Measurements from ENCODE around the gene ZNF12.
A peak's percentile ranks its signal among the peaks of the same experiment; 100 is the strongest.
"Not testable (repeated sequence)": the region's sequence is repeated elsewhere in the genome, so short reads cannot be mapped to it uniquely, and the experiment has no call there.

Gene ZNF12

DNA sequence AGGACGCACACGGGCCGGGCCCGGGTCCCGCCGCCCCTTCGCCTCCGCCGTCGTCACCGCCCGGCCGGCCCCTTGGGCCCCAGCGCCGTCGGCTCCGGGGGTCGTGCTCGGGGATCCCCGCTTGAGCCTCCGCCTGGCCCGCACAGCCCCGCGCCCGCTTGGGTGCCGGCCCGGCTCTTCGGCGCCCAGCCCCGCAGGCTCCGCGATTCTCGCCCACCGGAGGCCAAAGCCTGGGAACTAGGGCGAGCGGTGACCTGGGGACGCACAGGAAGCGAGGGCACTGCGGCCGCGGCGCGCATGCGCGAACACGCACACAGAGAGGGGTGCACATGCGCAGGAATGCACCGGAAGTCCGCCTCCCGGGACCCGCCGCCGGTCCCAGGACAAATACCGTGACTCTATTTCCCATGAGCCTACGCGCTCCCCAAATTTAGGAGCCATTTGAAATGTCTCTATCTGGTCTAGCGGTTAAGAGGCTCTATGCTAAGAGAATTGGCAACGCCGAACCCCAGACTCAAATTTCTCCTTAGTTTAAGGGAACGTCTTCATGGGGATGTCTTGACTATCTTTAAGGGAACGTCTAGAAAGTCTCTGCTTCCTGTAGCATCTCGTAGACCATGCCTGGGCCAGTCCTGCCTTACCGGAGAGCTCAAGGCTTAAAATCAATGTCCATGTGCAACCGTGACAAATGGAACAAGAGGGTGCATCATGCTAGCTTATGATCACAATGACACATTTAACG is at the start of gene ZNF12:
ZNF12 (minus strand) TSS at position 282 of the 742 bp plus-strand sequence. CDS start 1,774 bp downstream, outside the sequence.
- DNase-seq, result peak; percentile 39

DNA sequence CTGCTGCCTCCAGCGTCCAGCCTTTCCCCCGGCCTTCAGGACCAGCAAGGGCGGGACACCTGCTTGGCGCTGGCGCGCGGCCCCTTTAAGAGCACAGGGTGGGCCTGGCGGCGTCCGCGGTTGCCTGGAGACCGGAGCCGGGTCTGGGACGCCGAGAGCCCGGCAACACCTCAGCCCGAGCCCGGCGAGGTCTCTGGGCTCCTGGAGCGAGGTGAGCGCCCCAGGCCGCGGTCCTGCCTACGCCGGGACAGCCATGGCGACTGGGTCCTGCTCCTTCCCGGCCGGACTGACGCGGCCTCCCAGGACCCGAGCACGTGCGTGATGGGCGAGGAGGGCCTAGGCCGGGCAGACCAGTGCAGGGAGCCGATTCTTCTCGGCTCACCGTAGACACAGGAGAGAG is 47.2 kb upstream of the ZNF12 start, which contains the start of gene RSPH10B2:
RSPH10B2 (plus strand) TSS at position 140 of the 400 bp plus-strand sequence. CDS start 3,575 bp downstream, outside the sequence.
- DNase-seq, result not testable (repeated sequence)

DNA sequence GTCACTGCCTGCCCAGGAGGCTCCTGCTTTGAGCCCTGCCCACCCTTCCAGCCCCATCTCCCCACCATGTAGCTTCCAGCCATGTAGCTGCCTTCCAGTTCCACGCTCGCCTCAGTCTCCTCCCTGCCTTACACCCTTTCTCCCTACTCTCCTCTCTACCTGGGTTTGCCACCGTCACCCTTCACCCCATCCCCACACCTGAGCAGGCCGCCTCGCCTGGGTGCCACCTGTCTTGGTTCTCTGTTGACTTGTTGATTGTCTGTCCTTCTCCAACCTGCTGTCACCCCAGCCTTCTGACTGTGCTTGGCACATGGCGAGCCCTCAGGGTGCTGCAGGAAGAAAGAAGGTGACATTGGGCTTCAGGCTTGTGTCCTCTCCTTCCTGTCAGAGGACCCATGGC is 43.4 kb upstream of the ZNF12 start:
- DNase-seq, result not testable (repeated sequence)

DNA sequence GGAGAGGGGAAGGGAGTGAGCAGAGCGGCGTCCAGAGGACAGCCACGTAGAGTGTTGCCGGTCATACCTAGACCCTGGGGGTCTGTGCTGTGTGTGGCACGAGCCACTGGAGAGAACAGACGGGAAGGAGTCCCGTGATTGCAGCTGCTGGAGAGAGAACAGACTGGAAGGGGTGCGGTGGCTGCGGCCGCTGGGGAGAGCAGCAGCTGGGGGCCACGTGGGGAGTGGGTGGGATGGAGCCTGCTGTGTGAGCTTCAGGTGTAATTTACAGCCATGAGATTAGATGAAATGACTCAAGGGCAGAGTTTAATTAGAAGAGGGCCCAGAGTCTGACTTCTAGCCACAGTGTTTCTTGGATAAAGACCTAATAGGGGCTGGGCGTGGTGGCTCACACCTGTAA is 42.6 kb upstream of the ZNF12 start:
- DNase-seq, result not testable (repeated sequence)

DNA sequence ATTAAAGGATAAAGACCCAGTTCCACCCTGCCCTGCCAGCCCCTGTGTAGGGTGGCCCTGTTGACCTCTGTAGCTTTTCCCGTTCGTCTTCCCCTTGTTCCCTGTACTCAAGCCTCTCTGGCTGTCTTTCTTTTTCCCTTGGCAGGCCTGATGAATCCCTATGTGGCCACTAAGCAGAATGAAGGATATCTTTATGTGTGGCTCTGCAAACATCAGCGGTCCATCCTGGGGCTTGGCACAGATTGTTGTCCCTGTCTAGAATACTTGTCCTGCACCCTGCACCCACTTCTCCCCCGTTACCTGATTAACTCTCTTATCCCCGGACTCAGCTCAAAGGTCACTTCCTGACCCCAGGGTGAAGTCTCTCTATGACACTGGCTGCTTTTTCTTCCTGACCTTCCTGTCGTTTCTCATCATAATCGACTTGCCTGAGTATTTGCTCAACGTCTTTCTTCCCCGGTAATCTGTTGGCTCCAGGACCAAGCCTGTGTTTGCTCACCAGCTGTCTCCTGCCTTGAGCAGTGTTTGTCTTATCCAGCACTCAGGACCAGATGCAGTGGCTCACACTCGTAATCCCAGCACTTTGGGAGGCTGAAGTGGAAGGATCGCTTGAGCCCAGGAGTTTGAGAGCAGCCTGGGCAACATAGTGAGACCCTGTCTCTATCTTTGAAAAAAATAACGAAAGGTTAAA is 37.8 kb upstream of the ZNF12 start:
- DNase-seq, result not testable (repeated sequence)

DNA sequence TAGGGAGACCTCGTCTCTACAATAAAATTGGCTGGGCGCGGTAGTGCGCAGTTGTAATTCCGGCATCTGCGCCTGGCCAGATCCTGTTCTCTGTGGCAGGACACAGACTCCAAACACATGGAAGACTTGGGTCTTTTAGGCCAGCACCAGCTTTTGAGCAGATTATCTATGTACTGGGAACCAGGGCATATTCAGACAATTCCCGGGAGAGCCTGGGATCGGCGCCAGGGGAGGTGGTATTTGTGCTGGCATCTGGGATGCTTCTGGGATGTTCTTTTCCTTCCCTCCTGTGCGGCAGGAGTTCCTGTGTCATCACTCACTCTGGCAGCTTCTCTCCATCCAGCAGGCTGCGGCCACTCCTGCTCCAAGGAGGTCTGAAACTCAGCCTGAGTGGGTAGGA is 31.7 kb upstream of the ZNF12 start:
- not testable (repeated sequence) for DNase-seq

DNA sequence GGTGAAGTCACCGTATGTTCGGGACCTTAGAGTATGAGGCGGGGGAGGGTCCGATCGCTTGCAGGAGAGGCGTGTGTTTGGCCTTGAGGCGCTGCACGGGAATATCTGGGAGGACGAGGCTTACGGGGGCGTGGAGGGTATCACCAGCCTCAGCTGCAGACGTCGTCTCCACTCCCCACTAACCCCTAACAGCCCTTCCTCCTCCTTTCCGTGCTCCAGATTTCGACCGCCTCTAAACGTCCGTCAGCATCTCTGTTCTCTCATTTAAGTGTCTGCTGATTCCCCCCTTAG is 23.5 kb upstream of the ZNF12 start:
- no peak for DNase-seq

DNA sequence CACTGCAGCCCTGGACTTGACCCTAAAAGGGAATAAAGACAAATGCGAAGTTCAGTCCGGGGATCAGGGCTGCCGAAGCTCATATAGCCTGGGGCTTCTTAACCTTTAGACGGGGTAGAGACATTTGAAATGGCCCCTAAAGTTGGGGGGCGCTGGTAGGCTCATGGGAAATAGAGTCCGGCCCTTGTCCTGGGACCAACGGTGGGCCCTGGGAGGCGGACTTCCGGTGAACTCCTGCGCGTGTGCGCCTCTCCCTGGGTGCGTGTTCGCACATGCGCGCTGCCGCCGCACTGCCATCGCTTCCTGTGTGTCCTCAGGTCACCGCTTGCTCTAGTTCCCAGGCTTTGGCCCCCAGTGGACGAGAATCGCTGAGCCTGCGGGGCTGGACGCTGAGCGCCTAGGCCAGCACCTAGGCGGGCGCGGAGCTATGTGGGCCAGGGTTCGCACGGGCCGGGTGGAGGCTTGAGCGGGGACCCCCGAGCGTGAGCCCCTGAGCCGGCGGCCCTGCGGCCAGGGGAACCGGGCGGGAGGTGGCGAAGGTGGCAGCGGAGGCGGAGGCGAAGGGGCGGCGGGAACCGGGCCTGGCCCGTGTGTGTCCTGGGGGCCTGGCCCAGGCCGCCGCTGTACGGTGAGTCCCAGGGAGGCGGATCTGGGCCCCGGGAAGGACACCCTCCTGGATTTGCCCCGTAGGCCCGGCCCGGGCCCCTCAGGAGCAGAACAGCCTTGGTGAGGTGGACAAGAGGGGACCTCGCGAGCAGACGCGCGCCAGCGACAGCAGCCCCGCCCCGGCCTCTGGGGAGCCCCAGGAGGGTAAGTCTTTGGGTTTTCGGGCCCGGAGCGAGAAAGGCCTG is 23.0 kb upstream of the ZNF12 start:
- peak; percentile 39 for DNase-seq

DNA sequence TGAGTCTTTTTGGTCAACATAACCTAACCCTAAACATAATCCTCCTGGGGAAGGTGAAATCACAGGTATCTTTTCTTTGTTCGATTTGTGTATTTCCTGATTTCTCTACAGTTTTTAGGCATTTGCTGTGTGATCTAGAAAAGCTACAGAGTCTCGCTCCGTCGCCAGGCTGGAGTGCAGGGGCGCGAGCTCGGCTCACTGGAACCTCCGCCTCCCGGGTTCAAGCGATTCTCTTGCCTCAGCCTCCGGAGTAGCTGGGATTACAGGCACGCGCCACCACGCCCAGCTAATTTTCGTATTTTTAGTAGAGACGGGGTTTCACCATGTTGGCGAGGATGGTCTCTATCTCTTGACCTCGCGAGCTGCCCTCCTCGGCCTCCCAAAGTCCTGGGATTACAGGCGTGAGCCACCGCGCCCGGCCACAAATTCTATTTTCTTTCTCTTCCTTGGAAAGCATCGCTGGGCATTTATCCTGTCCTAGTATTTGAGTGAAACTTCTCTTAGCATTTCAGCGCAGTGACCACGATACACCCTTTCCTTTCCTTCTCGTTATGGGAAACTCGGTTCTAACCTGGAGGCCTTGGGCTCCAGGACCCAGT is 22.2 kb upstream of the ZNF12 start:
- DNase-seq, result not testable (repeated sequence)

DNA sequence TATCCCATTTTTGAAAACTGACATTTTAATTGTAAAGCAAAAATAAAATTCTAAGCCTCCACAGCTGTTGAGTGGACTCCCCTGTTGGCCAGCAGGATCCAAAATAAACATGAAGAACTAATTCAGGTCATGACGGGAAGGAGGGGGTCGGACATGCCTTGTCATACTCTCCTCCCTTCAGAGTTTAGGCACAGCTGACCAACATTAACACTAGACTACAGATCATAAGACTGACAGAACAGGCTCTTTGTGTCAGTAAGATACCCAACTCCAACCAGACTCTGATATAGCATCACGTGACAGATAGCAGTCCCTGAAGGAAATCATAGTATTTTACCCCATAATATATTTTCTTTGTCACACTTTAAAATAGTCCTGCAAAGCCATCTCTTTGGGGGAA is 20.9 kb upstream of the ZNF12 start:
- no peak for DNase-seq

DNA sequence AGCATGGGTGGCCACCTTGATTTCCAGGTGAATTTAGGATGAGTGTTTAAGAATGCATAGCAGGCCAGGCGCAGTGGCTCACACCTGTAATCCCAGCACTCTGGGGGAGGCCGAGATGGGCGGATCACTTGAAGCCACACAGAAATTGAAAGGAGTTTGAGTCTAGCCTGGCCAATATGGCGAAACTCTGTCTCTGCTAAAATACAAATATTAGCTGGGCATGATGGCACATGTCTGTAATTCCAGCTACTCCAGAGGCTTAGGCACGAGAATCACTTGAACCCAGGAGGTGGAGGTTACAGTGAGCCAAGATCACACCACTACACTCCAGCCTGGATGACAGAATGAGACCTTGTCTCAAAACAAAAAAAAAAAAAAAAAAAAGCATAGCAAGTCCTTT is 19.6 kb upstream of the ZNF12 start:
- DNase-seq, result not testable (repeated sequence)

DNA sequence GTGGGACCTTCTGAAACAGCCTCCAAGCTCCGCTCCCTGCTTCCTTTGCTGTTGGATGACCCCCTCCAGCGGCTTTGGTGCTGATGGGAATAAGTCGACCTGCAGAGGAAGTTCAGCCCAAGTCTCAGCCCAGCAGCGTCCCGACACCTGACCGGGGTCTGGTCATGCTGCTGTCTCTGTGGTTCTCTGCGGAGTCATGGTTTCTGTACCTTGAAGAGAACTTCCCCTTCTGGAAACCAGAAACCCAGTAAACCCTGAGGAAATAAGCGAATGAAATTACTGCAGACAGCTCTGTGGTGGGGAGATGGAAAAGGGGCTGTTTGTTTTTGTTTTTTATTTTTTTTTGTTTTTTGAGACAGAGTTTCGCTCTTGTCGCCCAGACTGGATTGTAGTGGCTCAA is 18.3 kb upstream of the ZNF12 start:
- peak; percentile 22 for DNase-seq

DNA sequence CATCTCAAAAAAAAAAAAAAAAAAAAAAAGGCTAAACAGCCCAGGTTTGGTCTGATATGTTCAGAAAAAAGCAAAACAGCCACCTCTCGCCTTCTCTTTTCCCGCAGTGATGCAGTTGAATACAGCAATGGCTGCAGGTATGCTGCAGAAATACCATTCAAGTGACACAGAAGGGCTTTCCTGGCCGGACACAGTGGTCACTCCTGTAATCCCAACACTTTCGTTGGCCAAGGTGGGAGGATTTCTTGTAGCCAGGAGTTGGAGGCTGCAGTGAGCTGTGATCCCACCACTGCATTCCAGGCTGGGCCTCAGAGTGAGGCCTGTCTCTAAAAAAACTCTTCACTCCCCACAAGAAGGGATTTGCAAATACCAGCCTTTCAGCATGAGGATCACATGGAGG is 17.6 kb upstream of the ZNF12 start:
- DNase-seq, result not testable (repeated sequence)

DNA sequence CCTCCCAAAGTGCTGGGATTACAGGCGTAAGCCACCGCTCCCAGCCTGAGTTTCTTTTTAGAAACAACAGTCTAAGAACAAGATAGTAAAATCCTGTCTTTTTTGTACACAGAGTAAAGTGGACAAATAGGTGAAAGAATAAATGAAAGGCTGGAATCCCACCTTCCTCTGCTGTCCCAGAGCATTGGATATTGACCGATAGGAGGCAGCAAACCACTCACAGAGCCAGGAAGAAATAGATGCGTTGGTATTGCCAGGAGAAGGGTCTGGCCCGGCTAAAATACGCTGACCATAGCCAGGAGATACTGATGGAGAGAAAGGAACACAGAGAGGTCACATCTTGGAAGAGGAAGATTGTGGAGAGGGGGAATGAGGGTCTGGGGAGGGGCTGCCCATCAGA is 11.4 kb upstream of the ZNF12 start:
- no peak for DNase-seq

DNA sequence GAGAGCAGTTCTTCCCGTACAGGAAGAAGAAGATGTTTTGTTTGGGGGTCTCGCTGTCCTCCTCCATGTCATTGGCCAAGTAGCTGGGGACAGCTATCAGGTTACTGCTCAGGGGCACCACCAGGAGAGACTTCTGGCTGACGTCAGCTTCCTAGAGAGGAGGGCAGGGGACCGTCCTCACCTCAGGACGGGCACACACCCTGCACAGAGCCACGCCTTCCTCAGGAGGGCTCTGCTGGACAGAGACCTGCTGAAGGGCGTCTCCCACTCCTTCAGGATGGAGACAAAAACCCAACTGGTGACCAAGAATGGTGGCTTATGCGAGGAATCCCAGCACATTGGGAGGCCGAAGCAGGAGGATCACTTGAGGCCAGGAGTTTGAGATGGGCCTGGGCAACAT is 9.2 kb upstream of the ZNF12 start:
- not testable (repeated sequence) for DNase-seq

DNA sequence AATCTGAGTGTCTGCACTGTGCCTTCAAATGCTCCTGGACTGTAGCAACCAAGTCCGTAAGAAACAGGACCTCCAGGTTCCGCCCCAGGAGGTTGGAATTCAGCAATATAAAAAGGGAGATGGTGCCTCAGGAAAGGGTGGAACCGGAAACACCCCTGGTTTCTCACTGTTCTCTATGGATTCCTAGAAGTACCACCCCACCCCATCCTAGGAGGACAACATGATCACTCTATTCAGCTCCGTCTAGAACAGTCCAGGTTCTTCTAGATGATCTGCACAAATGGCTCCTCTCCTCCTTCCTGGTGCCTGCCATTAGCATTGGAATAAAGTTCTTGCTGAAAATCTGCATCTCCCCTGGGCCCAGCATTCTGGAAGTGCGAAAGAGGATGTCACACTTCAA is 7.6 kb upstream of the ZNF12 start:
- no peak for DNase-seq

DNA sequence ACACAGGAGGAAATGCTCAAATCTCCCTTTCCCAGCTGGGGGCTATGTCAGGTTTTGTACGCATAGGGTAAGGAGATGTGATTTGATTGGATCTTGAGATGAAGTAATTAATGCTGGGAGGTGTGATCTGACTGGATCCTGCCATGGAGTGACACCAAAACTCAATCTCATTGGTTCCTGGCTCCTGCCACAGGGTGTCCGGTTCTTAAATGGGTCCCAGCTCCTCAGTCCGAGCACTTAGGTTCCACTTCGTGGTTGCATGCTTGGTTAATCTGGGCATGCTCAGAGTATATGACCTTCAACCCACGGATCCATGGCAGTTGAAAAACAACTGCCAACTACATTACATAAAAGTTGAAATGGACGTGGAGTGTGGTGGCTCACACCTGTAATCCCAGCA is 3.1 kb upstream of the ZNF12 start:
- DNase-seq, result no peak

DNA sequence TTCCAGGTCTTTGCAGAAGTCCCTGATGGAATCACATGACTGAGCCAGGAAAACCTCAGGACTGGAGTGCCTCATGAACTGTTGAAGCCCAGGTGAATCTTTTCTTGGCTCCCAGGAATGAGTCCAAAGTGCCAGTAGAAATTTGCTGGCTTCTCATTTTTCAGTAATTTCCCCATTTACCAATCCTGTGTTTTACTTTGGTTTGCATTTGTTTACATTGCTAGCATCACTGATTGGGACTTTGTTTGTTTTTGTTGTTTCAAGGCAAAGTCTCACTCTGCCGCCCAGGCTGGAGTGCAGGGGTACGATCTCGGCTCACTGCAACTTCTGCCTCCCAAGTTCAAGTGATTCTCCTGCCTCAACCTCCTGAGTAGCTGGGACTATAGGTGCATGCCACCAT is 1.6 kb upstream of the ZNF12 start:
- no peak for DNase-seq

DNA sequence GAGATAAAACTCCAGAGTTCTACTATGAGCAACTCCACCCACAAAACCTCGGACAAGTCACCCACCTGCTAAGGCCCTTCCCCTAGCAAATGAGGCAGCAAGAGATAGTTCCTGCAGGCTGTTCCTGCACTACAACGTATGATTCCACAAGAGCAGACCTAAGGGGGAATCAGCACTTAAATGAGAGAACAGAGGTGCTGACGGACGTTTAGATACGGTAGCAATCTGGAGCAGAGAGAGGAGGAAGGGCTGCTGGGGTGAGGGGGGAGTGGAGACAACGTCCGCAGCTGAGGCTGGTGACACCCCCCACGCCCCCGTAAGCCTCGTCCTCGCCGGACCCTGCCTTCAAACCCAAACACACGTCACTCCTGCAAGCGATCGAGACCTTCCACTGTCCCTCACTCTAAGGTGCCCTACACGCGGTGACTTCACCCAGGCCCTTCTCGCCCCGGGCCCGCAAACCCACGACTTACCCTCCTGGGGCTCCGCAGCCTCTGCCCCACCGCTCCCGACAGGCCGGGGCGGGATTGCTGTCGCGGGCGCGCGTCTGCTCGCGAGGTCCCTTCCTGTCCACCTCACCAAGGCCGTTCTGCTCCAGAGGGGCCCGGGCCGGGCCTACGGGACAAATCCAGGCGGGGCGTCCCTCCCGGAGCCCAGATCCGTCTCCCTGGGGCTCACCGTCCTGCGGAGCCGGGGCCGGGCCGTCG is 635 bp downstream of the ZNF12 start:
- no peak for DNase-seq

DNA sequence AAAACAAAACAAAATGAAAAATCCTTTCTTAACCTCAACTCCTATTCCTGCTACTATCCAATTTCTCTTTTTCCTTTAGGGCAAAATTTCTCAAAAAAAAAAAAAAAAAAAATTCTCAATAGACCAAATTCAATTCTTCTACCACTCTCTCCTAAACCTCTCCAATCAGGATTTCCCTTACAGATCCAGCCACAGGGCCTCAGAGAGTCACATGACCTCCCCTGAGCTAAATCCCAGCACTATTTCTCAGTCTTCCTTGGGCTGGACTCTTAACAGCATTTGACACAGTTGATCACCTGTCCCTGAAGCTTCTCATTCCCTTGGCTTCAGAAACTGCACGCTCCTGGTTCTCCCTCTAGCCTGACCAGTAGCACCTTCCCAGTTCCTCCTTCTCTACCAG is 4.9 kb downstream of the ZNF12 start:
- DNase-seq, result no peak

DNA sequence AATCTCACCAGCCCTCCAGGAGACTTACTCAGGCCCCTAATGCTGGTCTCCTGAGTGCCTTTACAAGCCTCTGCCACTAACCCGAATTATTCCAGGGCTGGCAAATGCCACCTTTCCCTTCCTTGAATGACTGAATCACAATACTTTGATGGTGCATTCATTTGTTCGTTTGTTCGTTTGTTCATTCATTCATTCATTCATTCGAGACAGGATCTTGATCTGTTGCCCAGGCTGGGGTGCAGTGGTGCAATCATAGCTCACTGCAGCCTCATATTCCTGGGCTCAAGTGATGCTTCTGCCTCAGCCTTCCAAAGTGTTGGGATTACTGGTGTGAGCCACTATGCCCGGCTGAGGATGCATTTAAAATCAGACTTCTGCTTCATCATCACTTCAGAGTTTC is 6.0 kb downstream of the ZNF12 start:
- no peak for DNase-seq

DNA sequence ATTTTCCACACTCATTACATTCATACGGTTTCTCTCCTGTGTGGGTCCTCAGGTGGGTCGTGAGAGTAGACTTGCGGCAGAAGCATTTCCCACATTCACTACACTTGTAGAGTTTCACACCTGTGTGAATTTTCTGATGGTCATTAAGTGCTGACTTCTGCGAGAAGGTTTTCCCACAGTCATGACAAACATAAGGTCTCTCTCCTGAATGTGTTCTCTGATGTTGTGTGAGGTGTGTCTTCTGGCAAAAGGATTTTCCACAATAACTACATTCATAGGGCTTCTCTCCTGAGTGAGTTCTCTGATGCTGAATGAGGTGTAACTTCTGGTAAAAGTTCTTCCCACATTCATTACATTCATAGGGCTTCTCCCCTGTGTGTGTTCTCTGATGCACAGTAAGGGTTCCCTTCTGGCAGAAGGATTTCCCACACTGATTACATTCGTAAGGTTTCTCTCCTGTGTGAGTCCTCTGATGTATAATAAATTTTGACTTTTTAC is 15.1 kb downstream of the ZNF12 start:
- DNase-seq, result no peak

Data from SIG-M5 (cell line).